Measurements from ENCODE around the gene GALNT10. TPM values are rescaled to one million over a fixed set of nuclear protein-coding genes. Genes with fewer than 3 reads are reported as not detected.

GALNT10 gene
- total and polyA plus RNA-seq, 2 of the 8 experiments (the other 6 are each of a cell fraction or from before 2014, with no cell fraction given): 4.6 to 15.5 TPM

GRCh38 chr5:154196281-154196680 is 5.7 kb downstream of the GALNT10 start:
- H3K27ac ChIP-seq (ENCODE audit: low read depth, low read length): no peak overlapping the region
- FAIRE-seq (no peak), DNase-seq (ENCODE audit: low read depth in 1 of 2, low spot score in 2 of 2) (no peak)
- H3K18ac ChIP-seq (ENCODE audit: extremely low read depth, low read length): no peak overlapping the region
- ChIA-PET POLR2A (ENCODE audit: partially characterized antibody) (no interaction called here), CTCF (ENCODE audit: partially characterized antibody) (interaction anchor here (0.5 to 8.3 kb wide), 20 partner anchors 9 to 253 kb away, joined by 3 to 57 read pairs (median 6); no protein-coding TSS in a partner anchor)
- no peak overlapping the region for H2BK20ac ChIP-seq (ENCODE audit: low read length)
- peaks cover 1 to 15% (median 12%) of the 10 kb centered on the region in 4 experiments; a peak in 6 of 7 replicates for H3K27me3 ChIP-seq (replicated peaks in 1 of 4; ENCODE audit: control insufficient read depth in 3 of 4, extremely low read depth in 1 of 4, insufficient read depth in 3 of 4, low read length in 3 of 4)
- 64% methylated on average over 1 of the region's 1 CpG; no CpG with 5 or more reads in 1 of the 2 experiments for WGBS, 2 experiments (ENCODE audit: extremely low coverage in 1 of 2, insufficient coverage in 1 of 2, insufficient read length in 1 of 2, insufficient replicate concordance in 2 of 2, low coverage in 1 of 2, low lambda C conversion rate in 2 of 2, missing lambda C conversion rate in 1 of 2)
- H2BK5ac ChIP-seq (ENCODE audit: low read depth, low read length): no peak overlapping the region
- no peak overlapping the region for H4K5ac ChIP-seq (ENCODE audit: insufficient read length, low read depth, low read length)
- peaks cover 0 to 19% (median 12%) of the 10 kb centered on the region in 4 experiments; a peak in 5 of 7 replicates for H3K4me1 ChIP-seq (replicated peaks in 1 of 4; ENCODE audit: control insufficient read depth in 3 of 4, insufficient read depth in 4 of 4, low read length in 3 of 4)
- H3K79me1 ChIP-seq (ENCODE audit: low read depth, low read length): no peaks in the 10 kb centered on the region
- H4K20me1 ChIP-seq (replicated peaks in 1 of 2; ENCODE audit: control insufficient read depth in 1 of 2, insufficient read depth in 2 of 2, low read length in 2 of 2): peaks cover 2 to 4% of the 10 kb centered on the region in 2 experiments
- H3K4ac ChIP-seq (replicated peaks; ENCODE audit: insufficient read length, low read depth, low read length): no peak overlapping the region
- no peak overlapping the region for H4K91ac ChIP-seq (replicated peaks; ENCODE audit: insufficient read length, low read length)
- TF ChIP-seq RBBP5 (IDR thresholded peaks at IDR 0.05; ENCODE audit: borderline replicate concordance, low read depth, low read length) (no peak), GABPA (IDR thresholded peaks at IDR 0.05; ENCODE audit: borderline replicate concordance, insufficient read depth, low read length) (no peak), KDM5A (IDR thresholded peaks at IDR 0.05; ENCODE audit: low read length) (no peak)
- H3K56ac ChIP-seq (replicated peaks; ENCODE audit: insufficient read length, low read depth, low read length): no peak overlapping the region
- H3K9me3 ChIP-seq (ENCODE audit: insufficient read depth in 2 of 2, low read depth in 1 of 2, low read length in 1 of 2): no peaks in the 10 kb centered on the region
- H3K23me2 ChIP-seq (ENCODE audit: low read depth, low read length): no peaks in the 10 kb centered on the region
- no peak overlapping the region for H2BK120ac ChIP-seq (replicated peaks; ENCODE audit: low read depth, low read length)
- no peak overlapping the region for H2AFZ ChIP-seq (ENCODE audit: low read length)
- H2AK5ac ChIP-seq (ENCODE audit: low read depth, low read length): no peak overlapping the region
- H3K23ac ChIP-seq (ENCODE audit: insufficient read length): no peak overlapping the region
- no peak overlapping the region for H3K4me2 ChIP-seq (ENCODE audit: insufficient read depth in 1 of 2, low read depth in 2 of 2, low read length in 2 of 2)
- H2BK12ac ChIP-seq (ENCODE audit: low read depth, low read length): no peak overlapping the region
- no peak overlapping the region for H3K4me3 ChIP-seq (ENCODE audit: extremely low read depth in 1 of 4, insufficient read depth in 2 of 4, low read depth in 3 of 4, low read length in 4 of 4)
- H3K79me2 ChIP-seq (ENCODE audit: control insufficient read depth in 1 of 2, insufficient read depth in 2 of 2, low read length in 2 of 2): no peaks in the 10 kb centered on the region
- no peak overlapping the region for H4K8ac ChIP-seq (ENCODE audit: extremely low read depth, insufficient read depth, low read length)
- H3K36me3 ChIP-seq (ENCODE audit: control insufficient read depth in 2 of 4, insufficient read depth in 4 of 4, low read length in 3 of 4): no peaks in the 10 kb centered on the region
- no peak overlapping the region for H2BK15ac ChIP-seq (ENCODE audit: low read length)
- H3K14ac ChIP-seq (ENCODE audit: insufficient read length): no peak overlapping the region
- H3K9ac ChIP-seq (replicated peaks in 1 of 4; ENCODE audit: extremely low read depth in 1 of 4, low read depth in 3 of 4, low read length in 3 of 4): no peak overlapping the region
